ENCODE measurements around the gene CCDC78.

The CCDC78 gene

DNA sequence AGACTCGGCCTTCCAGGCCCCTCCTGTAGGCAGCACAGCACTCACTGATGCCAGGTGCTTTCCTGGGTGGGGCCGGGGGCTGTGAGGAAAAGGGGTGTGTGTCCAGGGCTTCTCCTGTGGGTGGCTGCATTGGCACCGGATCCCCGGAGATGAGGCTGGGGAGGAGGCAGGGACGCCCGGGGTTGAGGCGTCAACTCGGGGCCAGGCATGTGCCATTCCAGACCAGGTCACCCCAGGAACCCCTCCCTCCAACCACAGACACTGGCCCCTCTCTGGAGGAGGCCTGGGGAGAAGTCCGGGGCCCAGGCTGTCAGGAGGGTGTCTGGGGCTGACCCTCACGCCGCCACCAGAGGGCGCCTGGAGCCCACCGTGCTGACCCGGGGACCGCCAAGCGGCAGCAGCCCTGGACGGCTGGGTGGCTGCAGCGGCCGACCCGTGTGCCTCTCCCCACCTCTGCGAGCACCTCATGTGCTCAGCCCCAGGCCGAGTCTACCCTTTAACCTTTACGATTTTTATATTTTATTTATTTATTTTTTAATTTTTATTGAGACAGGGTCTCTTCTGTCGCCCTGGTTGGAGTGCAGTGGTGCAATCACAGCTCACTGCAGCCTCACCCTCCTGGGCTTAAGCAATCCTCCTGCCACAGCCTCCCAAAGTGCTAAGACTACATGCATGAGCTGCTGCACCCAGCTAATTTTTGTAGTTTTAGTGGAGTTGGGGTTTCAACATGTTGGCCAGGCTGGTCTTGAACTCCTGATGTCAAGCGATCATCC is 14.5 kb downstream of the CCDC78 start:
- H3K9ac ChIP-seq = no peak overlapping the region
- H3K4me2 ChIP-seq (ENCODE audit: low read length) = no peak overlapping the region
- TF ChIP-seq, protein P1, sequence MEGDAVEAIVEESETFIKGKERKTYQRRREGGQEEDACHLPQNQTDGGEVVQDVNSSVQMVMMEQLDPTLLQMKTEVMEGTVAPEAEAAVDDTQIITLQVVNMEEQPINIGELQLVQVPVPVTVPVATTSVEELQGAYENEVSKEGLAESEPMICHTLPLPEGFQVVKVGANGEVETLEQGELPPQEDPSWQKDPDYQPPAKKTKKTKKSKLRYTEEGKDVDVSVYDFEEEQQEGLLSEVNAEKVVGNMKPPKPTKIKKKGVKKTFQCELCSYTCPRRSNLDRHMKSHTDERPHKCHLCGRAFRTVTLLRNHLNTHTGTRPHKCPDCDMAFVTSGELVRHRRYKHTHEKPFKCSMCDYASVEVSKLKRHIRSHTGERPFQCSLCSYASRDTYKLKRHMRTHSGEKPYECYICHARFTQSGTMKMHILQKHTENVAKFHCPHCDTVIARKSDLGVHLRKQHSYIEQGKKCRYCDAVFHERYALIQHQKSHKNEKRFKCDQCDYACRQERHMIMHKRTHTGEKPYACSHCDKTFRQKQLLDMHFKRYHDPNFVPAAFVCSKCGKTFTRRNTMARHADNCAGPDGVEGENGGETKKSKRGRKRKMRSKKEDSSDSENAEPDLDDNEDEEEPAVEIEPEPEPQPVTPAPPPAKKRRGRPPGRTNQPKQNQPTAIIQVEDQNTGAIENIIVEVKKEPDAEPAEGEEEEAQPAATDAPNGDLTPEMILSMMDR (IDR thresholded peaks at IDR 0.05) = peak; percentile 96
- H3K9me3 ChIP-seq (ENCODE audit: control insufficient read depth, low read length) = no peaks in the 10 kb centered on the region
- H3K79me2 ChIP-seq = no peaks in the 10 kb centered on the region
- H3K27ac ChIP-seq = no peak overlapping the region
- peaks cover 3% of the 10 kb centered on the region for H3K27me3 ChIP-seq (ENCODE audit: control insufficient read depth, insufficient read depth, low read length)
- H3K4me1 ChIP-seq = peaks cover 10% of the 10 kb centered on the region
- H3K4me3 ChIP-seq (ENCODE audit: low read depth, low read length) = no peak overlapping the region
- H3K36me3 ChIP-seq (ENCODE audit: control insufficient read depth, insufficient read depth, low read length) = no peaks in the 10 kb centered on the region
- no peak overlapping the region for H2AFZ ChIP-seq

DNA sequence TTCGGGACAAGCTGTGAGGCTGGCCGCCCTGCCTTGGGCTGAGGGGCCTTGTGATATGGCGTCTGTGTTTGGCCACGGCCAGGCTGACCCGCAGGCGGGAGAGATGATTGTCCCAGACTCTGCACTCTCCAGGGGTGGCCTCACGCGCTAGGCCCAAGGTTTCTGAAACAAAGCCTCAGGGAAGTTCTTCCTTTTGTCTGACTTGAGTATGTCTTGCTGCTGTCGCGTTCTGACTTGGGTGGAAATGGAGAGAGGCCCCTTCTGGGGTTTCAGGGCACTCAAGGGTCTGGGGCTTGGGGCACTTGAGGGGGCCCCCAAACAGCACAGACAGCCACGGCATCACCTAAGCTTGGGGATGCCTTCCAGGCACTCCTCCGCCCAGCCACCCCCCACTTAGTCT is 15.2 kb downstream of the CCDC78 start:
- Histone ChIP-seq H3K4me2 (ENCODE audit: low read length) (no peak overlapping the region), H3K4me1 (peaks cover 5% of the 10 kb centered on the region), H3K36me3 (ENCODE audit: control insufficient read depth, insufficient read depth, low read length) (no peaks in the 10 kb centered on the region), H3K9ac (no peak overlapping the region), H3K79me2 (no peaks in the 10 kb centered on the region), H3K27me3 (ENCODE audit: control insufficient read depth, insufficient read depth, low read length) (peaks cover 3% of the 10 kb centered on the region), H3K9me3 (ENCODE audit: control insufficient read depth, low read length) (no peaks in the 10 kb centered on the region), H3K4me3 (ENCODE audit: low read depth, low read length) (no peak overlapping the region), H2AFZ (no peak overlapping the region), H3K27ac (no peak overlapping the region)
- TF ChIP-seq, protein P1 (IDR thresholded peaks at IDR 0.05) = no peak

DNA sequence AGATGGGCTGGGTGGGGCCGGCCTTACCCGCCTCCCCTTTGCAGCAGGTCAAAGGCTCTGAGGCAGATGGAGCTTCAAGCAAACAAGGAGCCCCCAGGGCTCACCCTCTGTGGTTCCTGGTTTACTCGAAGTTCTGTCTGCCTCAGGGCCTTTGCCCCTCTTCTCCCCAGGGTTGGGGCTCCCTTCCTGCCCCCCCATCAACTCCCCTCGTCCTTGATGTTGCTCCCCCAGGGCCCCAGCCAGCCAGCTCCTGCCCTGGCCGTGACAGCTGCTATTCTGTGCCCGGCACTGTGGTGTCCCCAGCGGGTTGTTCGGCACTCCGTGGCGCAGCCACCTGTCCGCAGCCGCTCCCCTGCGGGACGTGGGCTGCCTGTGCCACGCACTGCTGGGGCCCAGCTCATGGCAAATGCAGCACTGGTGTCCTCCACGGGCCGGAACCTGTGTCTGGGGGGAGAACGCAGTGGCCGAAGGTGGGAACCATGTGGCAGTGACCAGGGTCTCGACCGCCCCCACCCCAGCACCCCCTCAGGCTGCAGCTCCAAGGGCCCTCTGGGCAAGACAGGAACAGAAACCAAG is 15.7 kb downstream of the CCDC78 start:
- H3K9ac ChIP-seq = no peak overlapping the region
- no peaks in the 10 kb centered on the region for H3K9me3 ChIP-seq (ENCODE audit: control insufficient read depth, low read length)
- H3K4me1 ChIP-seq = peaks cover 5% of the 10 kb centered on the region
- H3K79me2 ChIP-seq = no peaks in the 10 kb centered on the region
- no peak overlapping the region for H3K4me2 ChIP-seq (ENCODE audit: low read length)
- H3K27me3 ChIP-seq (ENCODE audit: control insufficient read depth, insufficient read depth, low read length) = peaks cover 3% of the 10 kb centered on the region
- H2AFZ ChIP-seq = no peak overlapping the region
- no peaks in the 10 kb centered on the region for H3K36me3 ChIP-seq (ENCODE audit: control insufficient read depth, insufficient read depth, low read length)
- H3K4me3 ChIP-seq (ENCODE audit: low read depth, low read length) = no peak overlapping the region
- H3K27ac ChIP-seq = no peak overlapping the region
- TF ChIP-seq, protein P1 (IDR thresholded peaks at IDR 0.05) = no peak

DNA sequence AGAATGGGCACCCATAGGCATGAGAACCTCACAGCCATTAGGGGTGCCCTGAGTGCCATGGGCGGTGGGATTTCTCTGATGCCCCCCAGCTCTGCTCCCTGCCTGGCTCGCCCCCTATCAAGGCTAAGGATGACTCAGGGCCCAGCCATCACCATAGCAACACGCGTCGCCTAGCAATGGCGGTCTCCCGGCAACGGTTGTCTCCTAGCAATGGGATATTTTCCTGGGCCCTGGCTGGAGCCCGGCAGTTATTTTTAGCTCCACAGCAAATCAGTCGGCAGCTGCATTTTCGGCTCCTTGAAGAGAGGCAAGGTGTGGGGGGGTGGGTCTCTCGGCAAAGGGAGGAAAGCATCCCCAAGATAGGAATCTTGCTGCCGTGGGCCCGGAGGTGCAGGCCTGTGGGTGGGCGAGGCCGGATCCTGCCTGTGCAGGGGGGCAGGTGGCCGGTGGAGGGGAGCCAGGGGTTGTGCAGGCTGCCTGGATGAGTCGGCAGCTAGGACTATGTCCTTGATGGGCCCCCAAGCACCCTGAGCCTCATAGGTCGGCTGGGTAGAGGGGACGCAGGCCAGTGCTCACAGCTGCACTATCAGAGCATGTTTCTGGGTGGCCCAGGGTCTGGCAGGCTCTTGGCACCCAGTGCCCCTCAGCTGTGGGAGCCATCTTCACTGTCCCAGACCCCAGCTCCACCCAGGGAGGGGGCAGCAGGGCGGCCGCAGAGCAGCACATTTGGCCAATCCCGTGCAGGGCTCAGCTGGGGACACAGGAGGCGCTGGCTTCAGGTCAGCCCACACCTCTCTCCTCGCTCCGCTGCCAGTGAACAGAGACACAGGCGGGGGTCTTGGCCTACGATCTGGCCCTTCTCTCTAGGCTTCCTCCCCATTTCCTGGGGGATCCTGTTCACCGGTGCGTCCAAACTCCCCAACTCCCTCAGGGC is 16.4 kb downstream of the CCDC78 start:
- TF ChIP-seq, protein P1 (IDR thresholded peaks at IDR 0.05) = no peak
- Histone ChIP-seq H2AFZ (no peak overlapping the region), H3K79me2 (no peaks in the 10 kb centered on the region), H3K9me3 (ENCODE audit: control insufficient read depth, low read length) (no peaks in the 10 kb centered on the region), H3K9ac (no peak overlapping the region), H3K27ac (no peak overlapping the region), H3K4me1 (peaks cover 5% of the 10 kb centered on the region), H3K36me3 (ENCODE audit: control insufficient read depth, insufficient read depth, low read length) (no peaks in the 10 kb centered on the region), H3K4me3 (ENCODE audit: low read depth, low read length) (no peak overlapping the region), H3K4me2 (ENCODE audit: low read length) (no peak overlapping the region), H3K27me3 (ENCODE audit: control insufficient read depth, insufficient read depth, low read length) (peaks cover 6% of the 10 kb centered on the region)

Measured in parathyroid adenoma (tissue), 2 donors.